CD4-positive, alpha-beta memory T cell (primary cell): ENCODE results near the gene PPTC7. TPM values are rescaled to one million over a fixed set of nuclear protein-coding genes. Genes with fewer than 3 reads are reported as not detected.
"Not testable (repeated sequence)": the region's sequence is repeated elsewhere in the genome, so short reads cannot be mapped to it uniquely, and the experiment has no call there.

Source experiments
- CTCF ChIA-PET: fragments of 350-600 bp; sonication (Branson Sonifier 250); formaldehyde crosslinking; loops from one replicate; lab custom pipeline; 2021; ENCODE audit warnings: inconsistent platforms; ENCODE audit not compliant: partially characterized antibody; lab: Charles Lee
- POLR2A ChIA-PET: fragments of 350-600 bp; sonication (Branson Sonifier 250); formaldehyde crosslinking; loops from one replicate; lab custom pipeline; 2021; ENCODE audit not compliant: partially characterized antibody; lab: Charles Lee
- DNase-seq, 5 donors: peaks; one replicate each; pipeline versions ENCODE4 v3.0.0 to v3.0.0-alpha.2; 2020 to 2022; ENCODE audit warnings: mixed read lengths in 1 of 5
- H3K27ac ChIP-seq: one replicate; pipeline ENCODE4 v1.7.0; 2013; ENCODE audit warnings: low read depth, low read length
- H3K27me3 ChIP-seq: 2 replicates; pipeline ENCODE4 v1.7.0; 2013; ENCODE audit warnings: mild to moderate bottlenecking, low read length, moderate library complexity; ENCODE audit not compliant: insufficient read depth
- H3K36me3 ChIP-seq: 2 replicates; pipeline ENCODE4 v1.7.0; 2013; ENCODE audit warnings: mild to moderate bottlenecking, low read length, moderate library complexity; ENCODE audit not compliant: insufficient read depth
- H3K4me1 ChIP-seq: 2 replicates; pipeline ENCODE4 v1.7.0; 2013; ENCODE audit warnings: mild to moderate bottlenecking, low read length, moderate library complexity; ENCODE audit not compliant: insufficient read depth
- H3K4me3 ChIP-seq, 2 donors: one replicate each; pipeline ENCODE4 v1.7.0; 2013; ENCODE audit warnings: low read length in 2 of 2, mild to moderate bottlenecking in 1 of 2
- H3K9me3 ChIP-seq, 2 donors: one replicate each; pipeline ENCODE4 v1.7.0; 2013; ENCODE audit warnings: low read length in 2 of 2, control low read depth in 1 of 2; ENCODE audit not compliant: control insufficient read depth in 1 of 2
- H3K27ac Mint-ChIP-seq, 7 donors: one replicate each; pipeline ENCODE4 v1.8.0; 2020 to 2021; ENCODE audit warnings: mixed read lengths in 7 of 7, mild to moderate bottlenecking in 6 of 7, inconsistent platforms in 3 of 7, moderate library complexity in 3 of 7
- H3K27me3 Mint-ChIP-seq, 2 donors: one replicate each; pipeline ENCODE4 v1.8.0; 2020 to 2021; ENCODE audit warnings: mixed read lengths in 2 of 2
- H3K36me3 Mint-ChIP-seq, 2 donors: one replicate each; pipeline ENCODE4 v1.8.0; 2020 to 2021; ENCODE audit warnings: mixed read lengths in 2 of 2, inconsistent platforms in 1 of 2, mild to moderate bottlenecking in 1 of 2
- H3K4me1 Mint-ChIP-seq, 4 donors: one replicate each; pipeline ENCODE4 v1.8.0; 2020 to 2021; ENCODE audit warnings: mixed read lengths in 4 of 4, mild to moderate bottlenecking in 1 of 4
- H3K4me3 Mint-ChIP-seq, 8 donors: one replicate each; pipeline ENCODE4 v1.8.0; 2020 to 2021; ENCODE audit warnings: mixed read lengths in 8 of 8, mild to moderate bottlenecking in 7 of 8, moderate library complexity in 6 of 8, inconsistent platforms in 3 of 8
- H3K9me3 Mint-ChIP-seq, 8 donors: one replicate each; pipeline ENCODE4 v1.8.0; 2020 to 2021; ENCODE audit warnings: mixed read lengths in 8 of 8, mild to moderate bottlenecking in 5 of 8, inconsistent platforms in 3 of 8, moderate library complexity in 1 of 8
- intact Hi-C: fragments of 100-400 bp; cut with micrococcal nuclease; formaldehyde crosslinking; loops from one replicate; pipeline ENCODE4 v1.15.1; 2023
- polyA plus RNA-seq, 2 donors: library from polyadenylated mRNA; unstranded; fragments of 300-500 nt; fragmentation: Illumina TruSeq; gene quantifications; one replicate each; pipeline ENCODE4 v1.2.3, GENCODE V29; 2021
- total RNA-seq, 2 experiments: library from RNA; stranded (reverse); gene quantifications; one replicate each; pipeline ENCODE4 v1.2.3, GENCODE V29; 2021

PPTC7 gene
- total and polyA plus RNA-seq, 4 experiments from 2014 or later = 4.7 to 35.6 (median 22.6) TPM

- no peak overlapping the region for H3K27ac ChIP-seq
- no peaks in the 10 kb centered on the region for H3K4me1 ChIP-seq
Observed at GRCh38 chr12:110599334-110599733, 16.2 kb upstream of the PPTC7 start.

GRCh38 chr12:110597885-110598284 is 14.8 kb upstream of the PPTC7 start:
- Mint-ChIP-seq H3K27ac (no peak overlapping the region), H3K36me3 (no peaks in the 10 kb centered on the region), H3K4me3 (no peak overlapping the region), H3K4me1 (peaks cover 4 to 11% (median 8%) of the 10 kb centered on the region in 4 donors), H3K9me3 (no peaks in the 10 kb centered on the region), H3K27me3 (no peaks in the 10 kb centered on the region)
- no peak for DNase-seq
- Histone ChIP-seq H3K9me3 (no peaks in the 10 kb centered on the region), H3K4me1 (no peaks in the 10 kb centered on the region), H3K27ac (no peak overlapping the region), H3K27me3 (no peaks in the 10 kb centered on the region), H3K36me3 (no peaks in the 10 kb centered on the region), H3K4me3 (no peak overlapping the region)
- intact Hi-C loops = no loop called here
- POLR2A ChIA-PET = interaction anchor here (1.0 kb wide), 1 partner anchor 8 kb away, joined by 3 read pairs; no protein-coding TSS in a partner anchor
- CTCF ChIA-PET = interaction anchor here (0.7 to 8.6 kb wide), 7 partner anchors 10 to 147 kb away, joined by 4 to 282 read pairs (median 102); partner anchors contain the start of gene ARPC3

More at GRCh38 chr12:110599334-110599733, 16.2 kb upstream of the PPTC7 start:
- Histone ChIP-seq H3K9me3 (no peaks in the 10 kb centered on the region), H3K27me3 (no peaks in the 10 kb centered on the region), H3K4me3 (no peak overlapping the region), H3K36me3 (no peaks in the 10 kb centered on the region)
- Mint-ChIP-seq H3K4me1 (peaks cover 4 to 11% (median 8%) of the 10 kb centered on the region in 4 donors), H3K9me3 (no peaks in the 10 kb centered on the region), H3K27me3 (no peaks in the 10 kb centered on the region), H3K4me3 (no peak overlapping the region), H3K27ac (no peak overlapping the region), H3K36me3 (no peaks in the 10 kb centered on the region)
- intact Hi-C loops = no loop called here
- no peak for DNase-seq
- ChIA-PET CTCF (interaction anchor here (0.9 to 8.6 kb wide), 19 partner anchors 11 to 498 kb away, joined by 3 to 282 read pairs (median 35); partner anchors contain the start of genes ARPC3, FAM216A, GPN3 and TCTN1), POLR2A (interaction anchor here (0.6 to 4.3 kb wide), 3 partner anchors 11 to 46 kb away, joined by 3 to 34 read pairs (median 7); no protein-coding TSS in a partner anchor)

- DNase-seq, H3K36me3 Mint-ChIP-seq, intact Hi-C loops, H3K9me3 Mint-ChIP-seq, H3K36me3 ChIP-seq, H3K4me3 Mint-ChIP-seq, H3K9me3 ChIP-seq, H3K4me3 ChIP-seq, H3K27ac ChIP-seq, H3K27me3 ChIP-seq, H3K27me3 Mint-ChIP-seq: not testable (repeated sequence)
- Mint-ChIP-seq H3K4me1 (peaks cover 13 to 25% (median 23%) of the 10 kb centered on the region in 4 donors), H3K27ac (peak overlapping the region in 3 of 7 donors; percentile 14 to 46 (median 22))
- ChIA-PET POLR2A (interaction anchor here (1.4 to 1.5 kb wide), 2 partner anchors 31 to 90 kb away, joined by 4 to 8 read pairs; partner anchors contain the start of genes RAD9B and VPS29), CTCF (interaction anchor here (0.7 to 9.3 kb wide), 4 partner anchors 9 to 40 kb away, joined by 3 to 107 read pairs (median 24); no protein-coding TSS in a partner anchor)
- H3K4me1 ChIP-seq = peaks cover 20% of the 10 kb centered on the region
Observed at GRCh38 chr12:110592919-110593318, 9.8 kb upstream of the PPTC7 start.

GRCh38 chr12:110592078-110592477 is 9.0 kb upstream of the PPTC7 start:
- DNase-seq = no peak
- intact Hi-C loops = no loop called here
- Histone ChIP-seq H3K4me3 (no peak overlapping the region), H3K27ac (no peak overlapping the region), H3K4me1 (peaks cover 20% of the 10 kb centered on the region), H3K36me3 (no peaks in the 10 kb centered on the region), H3K27me3 (no peaks in the 10 kb centered on the region), H3K9me3 (no peaks in the 10 kb centered on the region)
- H3K27me3 Mint-ChIP-seq = no peaks in the 10 kb centered on the region
- ChIA-PET POLR2A (interaction anchor here (1.4 to 3.0 kb wide), 2 partner anchors 13 to 30 kb away, joined by 8 to 17 read pairs; no protein-coding TSS in a partner anchor), CTCF (interaction anchor here (0.7 to 9.3 kb wide), 4 partner anchors 9 to 79 kb away, joined by 3 to 107 read pairs (median 26); no protein-coding TSS in a partner anchor)
- H3K27ac Mint-ChIP-seq = peak overlapping the region; percentile 95 to 98 (median 97)
- no peaks in the 10 kb centered on the region for H3K36me3 Mint-ChIP-seq
- H3K9me3 Mint-ChIP-seq = peaks cover 0 to 2% (median 0%) of the 10 kb centered on the region in 8 donors
- no peak overlapping the region for H3K4me3 Mint-ChIP-seq
- H3K4me1 Mint-ChIP-seq = peaks cover 15 to 29% (median 25%) of the 10 kb centered on the region in 4 donors

- Mint-ChIP-seq H3K4me3 (peak overlapping the region in 4 of 8 donors; percentile 48 to 74 (median 68)), H3K36me3 (no peaks in the 10 kb centered on the region), H3K9me3 (peaks cover 0 to 2% (median 0%) of the 10 kb centered on the region in 8 donors), H3K4me1 (peaks cover 15 to 29% (median 25%) of the 10 kb centered on the region in 4 donors), H3K27ac (peak overlapping the region; percentile 95 to 98 (median 97)), H3K27me3 (no peaks in the 10 kb centered on the region)
- DNase-seq = no peak
- intact Hi-C loops = loop anchor here (1.0 kb wide), 1 partner anchor 8 kb away; the partner anchor contains the start of gene PPTC7
- Histone ChIP-seq H3K4me3 (no peak overlapping the region), H3K4me1 (peaks cover 20% of the 10 kb centered on the region), H3K36me3 (no peaks in the 10 kb centered on the region), H3K9me3 (no peaks in the 10 kb centered on the region), H3K27me3 (no peaks in the 10 kb centered on the region), H3K27ac (peak overlapping the region; percentile 60)
- CTCF ChIA-PET = interaction anchor here (1.8 to 9.3 kb wide), 5 partner anchors 10 to 123 kb away, joined by 5 to 107 read pairs (median 8); partner anchors contain the start of genes FAM216A and GPN3
- POLR2A ChIA-PET = interaction anchor here (0.7 to 3.0 kb wide), 10 partner anchors 10 to 135 kb away, joined by 3 to 17 read pairs (median 4); partner anchors contain the start of genes FAM216A, RAD9B and TCTN1
Observed at GRCh38 chr12:110591451-110592051, 8.4 kb upstream of the PPTC7 start.

GRCh38 chr12:110590806-110591326 is 7.7 kb upstream of the PPTC7 start:
- POLR2A ChIA-PET = interaction anchor here (0.6 to 3.0 kb wide), 13 partner anchors 11 to 146 kb away, joined by 3 to 17 read pairs (median 4); partner anchors contain the start of genes ARPC3, FAM216A, RAD9B and TCTN1
- intact Hi-C loops = loop anchor here (1.0 kb wide), 1 partner anchor 8 kb away; the partner anchor contains the start of gene PPTC7
- H3K4me3 ChIP-seq = peak overlapping the region in 1 of 2 donors; percentile 16
- Mint-ChIP-seq H3K36me3 (no peaks in the 10 kb centered on the region), H3K9me3 (peaks cover 0 to 2% (median 0%) of the 10 kb centered on the region in 8 donors), H3K27me3 (no peaks in the 10 kb centered on the region), H3K4me1 (peaks cover 17 to 32% (median 27%) of the 10 kb centered on the region in 4 donors), H3K4me3 (peak overlapping the region in 7 of 8 donors; percentile 7 to 74 (median 66)), H3K27ac (peak overlapping the region; percentile 95 to 98 (median 97))
- no peaks in the 10 kb centered on the region for H3K27me3 ChIP-seq
- peak overlapping the region; percentile 60 for H3K27ac ChIP-seq
- no peaks in the 10 kb centered on the region for H3K36me3 ChIP-seq
- peaks cover 22% of the 10 kb centered on the region for H3K4me1 ChIP-seq
- CTCF ChIA-PET = interaction anchor here (1.2 to 9.3 kb wide), 6 partner anchors 11 to 142 kb away, joined by 3 to 107 read pairs (median 7); partner anchors contain the start of genes FAM216A and GPN3
- peak in 4 of 5 donors; percentile 64 to 81 (median 74) for DNase-seq
- no peaks in the 10 kb centered on the region for H3K9me3 ChIP-seq
